ENCODE results near the gene DMKN. TPM values are rescaled to one million over a fixed set of nuclear protein-coding genes. Genes with fewer than 3 reads are reported as not detected.

Gene DMKN
- total RNA-seq, 3 donors from 2014 or later (not counting 1 experiment from before 2014, with no cell fraction given): 10.7 to 15.3 (median 11.3) TPM

- H3K4me3 Mint-ChIP-seq: no peak overlapping the region
- Histone ChIP-seq H3K4me3 (ENCODE audit: low read length) (no peak overlapping the region), H3K4me1 (ENCODE audit: control insufficient read depth, insufficient read depth, low read length) (peaks cover 10% of the 10 kb centered on the region), H3K9me3 (ENCODE audit: control insufficient read depth, insufficient read depth, low read length) (no peaks in the 10 kb centered on the region), H3K27ac (ENCODE audit: low read length) (no peak overlapping the region), H3K27me3 (ENCODE audit: control insufficient read depth, insufficient read depth, low read length) (no peaks in the 10 kb centered on the region), H3K36me3 (ENCODE audit: control insufficient read depth, insufficient read depth, low read length) (peaks cover 3% of the 10 kb centered on the region)
- peaks cover 24 to 32% of the 10 kb centered on the region in 2 donors for H3K4me1 Mint-ChIP-seq
- WGBS (ENCODE audit: insufficient coverage): 94% methylated on average over 21 of the region's 21 CpGs
- ATAC-seq (no peak), DNase-seq (no peak)
- TF ChIP-seq CTCF (IDR thresholded peaks at IDR 0.05): no peak
- H3K9me3 Mint-ChIP-seq: no peaks in the 10 kb centered on the region
- H3K27me3 Mint-ChIP-seq (ENCODE audit: low read depth in 2 of 2): peaks cover 0 to 15% of the 10 kb centered on the region in 2 donors
- no peaks in the 10 kb centered on the region for H3K36me3 Mint-ChIP-seq
- intact Hi-C loops (cut with micrococcal nuclease): no loop called here
- H3K27ac Mint-ChIP-seq: no peak overlapping the region
Observed at GRCh38 chr19:35551091-35551810, 37.8 kb upstream of the DMKN start.

- H3K27ac Mint-ChIP-seq: no peak overlapping the region
- WGBS (ENCODE audit: insufficient coverage): 94% methylated on average over 15 of the region's 15 CpGs
- no peaks in the 10 kb centered on the region for H3K36me3 Mint-ChIP-seq
- no peak for ATAC-seq
- Histone ChIP-seq H3K36me3 (ENCODE audit: control insufficient read depth, insufficient read depth, low read length) (peaks cover 3% of the 10 kb centered on the region), H3K4me1 (ENCODE audit: control insufficient read depth, insufficient read depth, low read length) (peaks cover 19% of the 10 kb centered on the region), H3K9me3 (ENCODE audit: control insufficient read depth, insufficient read depth, low read length) (no peaks in the 10 kb centered on the region), H3K4me3 (ENCODE audit: low read length) (no peak overlapping the region), H3K27me3 (ENCODE audit: control insufficient read depth, insufficient read depth, low read length) (no peaks in the 10 kb centered on the region), H3K27ac (ENCODE audit: low read length) (no peak overlapping the region)
- H3K4me3 Mint-ChIP-seq: no peak overlapping the region
- H3K9me3 Mint-ChIP-seq: no peaks in the 10 kb centered on the region
- TF ChIP-seq CTCF (IDR thresholded peaks at IDR 0.05): no peak
- H3K27me3 Mint-ChIP-seq (ENCODE audit: low read depth in 2 of 2): peaks cover 0 to 10% of the 10 kb centered on the region in 2 donors
- DNase-seq: no peak
- intact Hi-C loops (cut with micrococcal nuclease): loop anchor here (2.0 to 5.0 kb wide), 4 partner anchors 37 to 338 kb away; partner anchors contain the start of genes ETV2 and PMIS2
- peaks cover 27 to 35% of the 10 kb centered on the region in 2 donors for H3K4me1 Mint-ChIP-seq
Observed at GRCh38 chr19:35549879-35550523, 36.6 kb upstream of the DMKN start.

- TF ChIP-seq CTCF (IDR thresholded peaks at IDR 0.05): peak; percentile 70
- Mint-ChIP-seq H3K4me3 (no peak overlapping the region), H3K36me3 (no peaks in the 10 kb centered on the region), H3K9me3 (no peaks in the 10 kb centered on the region), H3K4me1 (peaks cover 34 to 42% of the 10 kb centered on the region in 2 donors), H3K27me3 (ENCODE audit: low read depth in 2 of 2) (peaks cover 0 to 7% of the 10 kb centered on the region in 2 donors), H3K27ac (peak overlapping the region in 1 of 2 donors; percentile 68)
- Histone ChIP-seq H3K27me3 (ENCODE audit: control insufficient read depth, insufficient read depth, low read length) (no peaks in the 10 kb centered on the region), H3K4me3 (ENCODE audit: low read length) (no peak overlapping the region), H3K4me1 (ENCODE audit: control insufficient read depth, insufficient read depth, low read length) (peaks cover 26% of the 10 kb centered on the region), H3K9me3 (ENCODE audit: control insufficient read depth, insufficient read depth, low read length) (no peaks in the 10 kb centered on the region), H3K27ac (ENCODE audit: low read length) (no peak overlapping the region), H3K36me3 (ENCODE audit: control insufficient read depth, insufficient read depth, low read length) (peaks cover 3% of the 10 kb centered on the region)
- ATAC-seq: no peak
- WGBS (ENCODE audit: insufficient coverage): 23% methylated on average over 6 of the region's 6 CpGs
- peak; percentile 42 to 85 for DNase-seq
- intact Hi-C loops (cut with micrococcal nuclease): loop anchor here (2.0 to 5.0 kb wide), 4 partner anchors 38 to 337 kb away; partner anchors contain the start of genes ETV2 and PMIS2
Observed at GRCh38 chr19:35549174-35549788, 35.8 kb upstream of the DMKN start.

Measured in natural killer cell (primary cell).